Ovary (tissue), 3 donors: ENCODE results near the gene CDC16.

Experiments
- EP300 ChIP-seq: sonication (generic); formaldehyde crosslinking; IDR thresholded peaks from one replicate; pipeline ENCODE4 v1.6.1; 2017; ENCODE audit warnings: antibody characterized with exemption
- POLR2A ChIP-seq: fragments of 450-650 bp; IDR thresholded peaks from one replicate; pipeline ENCODE4 v1.6.1; 2017; ENCODE audit warnings: antibody characterized with exemption, mild to moderate bottlenecking, moderate library complexity
- TF ChIP-seq, protein P1 (sequence below), 3 donors: fragments of 450-650 bp in 2 of 3; fragments of 200-600 bp in 1 of 3; IDR thresholded peaks; one replicate each; pipeline versions ENCODE4 v1.5.1 to v1.8.0; 2016 to 2022; ENCODE audit warnings: antibody characterized with exemption in 3 of 3, mild to moderate bottlenecking in 1 of 3
- donor health status: DM: no; HTN: no; CAD: no.

DNA sequence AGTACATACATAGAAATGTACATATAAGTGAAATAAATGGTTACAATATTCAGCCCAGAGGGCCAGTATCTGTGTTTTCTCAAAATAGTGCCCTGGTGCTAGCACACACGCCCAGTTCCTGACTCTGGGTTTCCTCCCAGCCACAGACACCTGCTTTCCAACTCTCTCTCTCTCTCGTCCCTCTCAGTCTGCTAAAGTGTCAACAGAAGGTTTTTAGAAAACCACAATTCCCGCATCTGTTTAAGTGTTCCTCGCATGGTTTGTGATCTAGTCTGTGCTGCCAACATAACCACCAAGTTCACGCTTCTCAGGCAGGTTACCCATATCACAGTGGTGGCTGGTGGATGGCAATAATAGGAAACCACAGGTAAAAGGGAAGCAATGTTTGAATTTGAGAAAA, 28.9 kb downstream of the CDC16 start:
- TF ChIP-seq, protein P1, sequence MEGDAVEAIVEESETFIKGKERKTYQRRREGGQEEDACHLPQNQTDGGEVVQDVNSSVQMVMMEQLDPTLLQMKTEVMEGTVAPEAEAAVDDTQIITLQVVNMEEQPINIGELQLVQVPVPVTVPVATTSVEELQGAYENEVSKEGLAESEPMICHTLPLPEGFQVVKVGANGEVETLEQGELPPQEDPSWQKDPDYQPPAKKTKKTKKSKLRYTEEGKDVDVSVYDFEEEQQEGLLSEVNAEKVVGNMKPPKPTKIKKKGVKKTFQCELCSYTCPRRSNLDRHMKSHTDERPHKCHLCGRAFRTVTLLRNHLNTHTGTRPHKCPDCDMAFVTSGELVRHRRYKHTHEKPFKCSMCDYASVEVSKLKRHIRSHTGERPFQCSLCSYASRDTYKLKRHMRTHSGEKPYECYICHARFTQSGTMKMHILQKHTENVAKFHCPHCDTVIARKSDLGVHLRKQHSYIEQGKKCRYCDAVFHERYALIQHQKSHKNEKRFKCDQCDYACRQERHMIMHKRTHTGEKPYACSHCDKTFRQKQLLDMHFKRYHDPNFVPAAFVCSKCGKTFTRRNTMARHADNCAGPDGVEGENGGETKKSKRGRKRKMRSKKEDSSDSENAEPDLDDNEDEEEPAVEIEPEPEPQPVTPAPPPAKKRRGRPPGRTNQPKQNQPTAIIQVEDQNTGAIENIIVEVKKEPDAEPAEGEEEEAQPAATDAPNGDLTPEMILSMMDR (IDR thresholded peaks at IDR 0.05) = no peak
- TF ChIP-seq POLR2A (no peak), EP300 (no peak)
